HG02798 (cell line): Measurements from ENCODE around the gene TJP2.

Experiments used
- ATAC-seq: cut with Tn5 transposase; IDR thresholded peaks from one replicate; pipeline ENCODE4 v1.9.1; 2021; ENCODE audit warnings: mild to moderate bottlenecking; ENCODE audit not compliant: unreplicated experiment, poor library complexity

TJP2 gene

DNA sequence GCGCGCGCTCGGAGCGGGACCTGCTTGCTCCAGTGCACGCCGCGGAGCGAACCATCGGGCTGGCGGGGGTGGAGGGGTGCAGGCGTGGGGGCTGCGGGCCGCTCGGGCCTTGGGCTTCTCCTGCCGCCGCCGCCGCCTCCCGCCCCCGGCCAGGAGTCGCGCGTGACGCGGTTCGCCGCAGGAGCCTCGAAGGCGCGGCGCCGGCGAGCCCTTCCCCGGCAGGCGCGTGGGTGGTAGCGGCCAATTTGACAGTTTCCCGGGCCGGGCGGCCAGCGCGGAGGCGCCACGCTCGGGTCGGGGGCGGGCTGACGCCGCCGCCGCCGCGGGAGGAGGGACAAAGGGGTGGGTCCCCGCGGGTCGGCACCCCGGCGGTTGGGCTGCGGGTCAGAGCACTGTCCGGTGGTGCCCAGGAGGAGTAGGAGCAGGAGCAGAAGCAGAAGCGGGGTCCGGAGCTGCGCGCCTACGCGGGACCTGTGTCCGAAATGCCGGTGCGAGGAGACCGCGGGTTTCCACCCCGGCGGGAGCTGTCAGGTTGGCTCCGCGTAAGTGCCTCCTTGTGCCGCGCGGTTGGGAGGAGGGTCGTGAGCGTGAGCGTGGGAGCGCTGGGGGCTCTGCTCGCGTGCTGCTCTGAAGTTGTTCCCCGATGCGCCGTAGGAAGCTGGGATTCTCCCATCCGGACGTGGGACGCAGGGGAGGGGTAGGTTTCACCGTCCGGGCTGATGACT is at the start of gene TJP2:
Gene TJP2, plus strand, starts transcription at position 387 of the 725 bp plus-strand sequence. Its CDS starts 96 bp downstream, at position 483.
- ATAC-seq: peak; percentile 42

DNA sequence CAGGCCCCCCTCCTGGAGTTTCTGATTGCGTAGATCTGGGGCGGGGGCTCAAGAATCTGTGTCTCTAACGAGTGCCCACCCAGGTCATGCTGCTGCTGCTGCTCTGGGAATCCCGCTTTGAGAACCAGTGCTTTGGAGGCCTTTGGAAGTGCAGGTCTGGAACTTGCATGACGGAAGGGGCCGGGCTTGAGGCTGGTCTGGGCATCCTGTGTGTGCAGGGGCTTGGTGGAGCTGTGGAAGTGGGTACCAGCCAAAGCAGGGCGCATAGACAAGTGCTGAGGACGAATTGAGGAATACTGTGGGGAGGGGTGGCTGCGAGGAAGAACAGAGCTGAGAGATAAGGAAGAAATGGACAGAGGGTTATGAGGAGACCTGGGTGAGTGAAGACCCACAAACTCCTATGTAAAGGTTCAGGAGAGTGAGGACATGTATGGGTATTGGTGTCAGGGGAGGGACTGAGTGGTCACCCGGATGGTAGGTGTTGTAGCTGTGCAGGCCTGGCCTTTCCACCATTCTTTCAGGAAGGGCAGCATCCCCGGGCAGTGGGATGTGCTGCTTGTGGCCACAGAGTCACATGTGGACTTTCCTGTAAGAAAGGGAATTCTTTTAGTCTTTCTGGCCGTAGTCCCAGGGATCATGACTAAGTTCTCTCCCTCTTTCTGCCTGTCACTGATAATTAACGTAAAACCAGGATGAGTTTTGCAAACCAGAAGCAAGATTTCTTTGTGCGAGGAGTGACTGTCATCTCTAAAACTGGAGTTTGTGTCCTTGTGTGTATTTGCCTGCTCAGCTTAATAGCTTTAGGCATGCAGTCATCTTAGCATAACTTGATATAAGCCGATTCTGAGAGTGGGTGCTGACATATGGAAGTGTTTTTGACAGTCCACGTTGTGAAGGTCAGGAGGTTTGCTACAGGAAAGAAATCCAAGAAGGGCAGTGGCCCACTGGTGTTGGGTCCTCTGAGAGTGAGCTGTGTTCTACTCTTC is 43.3 kb upstream of the TJP2 start:
- no peak for ATAC-seq

DNA sequence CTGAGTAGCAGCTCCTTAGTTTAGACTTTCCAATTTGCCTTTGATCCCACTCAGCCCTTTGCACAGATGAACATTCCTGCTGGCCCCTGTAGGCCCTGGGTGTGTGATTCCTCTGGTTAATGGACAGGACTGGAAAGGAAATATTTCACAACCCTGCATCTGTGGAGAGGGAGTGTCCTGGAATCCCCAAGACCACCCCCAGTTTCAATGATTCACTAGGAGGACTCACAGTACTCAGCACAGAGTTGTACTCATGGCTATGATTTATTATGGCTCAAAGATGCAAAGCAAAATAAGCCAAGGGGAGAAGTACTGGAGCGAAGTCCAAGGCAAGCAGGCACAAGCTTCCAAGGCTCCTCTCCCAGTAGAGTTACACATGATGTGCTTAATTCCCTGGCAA is 42.4 kb upstream of the TJP2 start:
- no peak for ATAC-seq

DNA sequence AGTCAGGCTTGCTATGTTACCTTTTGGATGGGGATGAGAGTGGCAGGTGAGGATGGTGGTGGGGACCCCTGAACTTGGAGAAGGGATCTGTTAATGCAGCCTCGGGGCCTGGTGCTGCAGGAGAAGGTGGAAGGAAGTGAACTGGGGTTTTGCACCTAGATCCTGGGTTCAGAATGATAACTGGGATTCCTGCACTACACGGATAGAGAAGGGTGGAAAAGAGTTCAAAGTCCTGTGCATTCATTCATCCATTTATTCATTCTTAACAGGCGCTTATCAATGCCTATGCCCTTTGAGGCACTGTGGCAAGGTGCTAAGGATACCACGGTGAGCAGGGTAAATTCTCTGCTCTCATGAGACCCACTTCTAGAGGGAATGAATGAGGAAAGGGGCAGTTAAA is 41.7 kb upstream of the TJP2 start:
- ATAC-seq: no peak

DNA sequence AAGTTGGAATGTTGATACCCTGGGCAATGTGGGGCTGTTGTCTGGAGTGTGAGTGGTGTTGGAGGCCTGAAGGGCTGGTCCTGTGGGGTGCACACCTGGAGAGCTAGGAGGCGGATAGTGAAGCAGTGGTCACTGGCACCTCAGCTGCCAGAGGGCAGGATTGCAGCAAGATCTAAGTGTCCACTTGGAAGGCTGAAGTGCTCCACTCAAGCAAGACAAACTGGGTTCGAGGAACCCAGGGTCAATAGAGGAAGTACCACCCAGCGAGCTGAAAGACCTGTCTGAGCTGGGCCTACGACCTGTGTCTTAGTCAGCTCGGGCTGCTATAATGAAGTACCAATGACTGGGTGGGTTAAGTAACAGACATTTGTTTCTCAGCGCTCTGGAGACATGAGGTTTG is 39.7 kb upstream of the TJP2 start:
- no peak for ATAC-seq

DNA sequence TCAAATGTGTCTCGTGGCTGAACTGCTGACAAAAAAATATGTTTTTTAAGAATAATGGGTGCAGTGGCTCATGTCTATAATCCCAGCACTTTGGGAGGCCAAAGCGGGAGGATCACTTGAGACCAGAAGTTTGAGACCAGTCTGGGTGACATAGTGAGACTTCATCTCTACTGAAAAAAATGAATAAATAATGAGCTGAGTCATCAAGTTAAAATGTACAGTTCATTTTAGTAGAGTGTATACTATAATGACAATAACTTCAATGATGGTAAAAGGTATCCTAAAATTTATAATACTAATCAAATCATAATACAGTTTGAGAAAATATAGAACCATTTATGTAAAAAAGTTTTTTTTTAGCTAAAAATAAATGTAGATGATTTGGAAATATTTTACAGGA is 37.9 kb upstream of the TJP2 start:
- ATAC-seq: no peak

DNA sequence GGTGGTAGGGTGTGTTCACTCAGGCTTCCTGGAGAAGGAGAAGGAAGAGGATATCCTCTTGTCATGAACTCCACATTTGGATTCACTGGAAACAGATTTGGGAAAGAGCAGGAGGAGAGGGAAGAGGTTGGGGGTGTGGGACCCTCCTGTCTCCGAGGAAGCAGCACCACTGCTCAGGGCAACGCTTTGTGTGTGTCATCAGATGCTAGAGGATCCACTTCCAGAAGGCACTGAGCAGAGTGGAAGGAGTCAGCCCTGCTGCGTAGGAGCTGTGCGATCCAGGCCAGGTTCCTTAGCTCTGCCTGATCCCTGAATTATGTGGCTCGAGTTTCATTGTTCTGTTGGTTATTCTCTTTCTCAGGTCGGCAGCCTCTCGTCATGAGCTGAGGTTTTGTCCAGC is 37.3 kb upstream of the TJP2 start:
- no peak for ATAC-seq

DNA sequence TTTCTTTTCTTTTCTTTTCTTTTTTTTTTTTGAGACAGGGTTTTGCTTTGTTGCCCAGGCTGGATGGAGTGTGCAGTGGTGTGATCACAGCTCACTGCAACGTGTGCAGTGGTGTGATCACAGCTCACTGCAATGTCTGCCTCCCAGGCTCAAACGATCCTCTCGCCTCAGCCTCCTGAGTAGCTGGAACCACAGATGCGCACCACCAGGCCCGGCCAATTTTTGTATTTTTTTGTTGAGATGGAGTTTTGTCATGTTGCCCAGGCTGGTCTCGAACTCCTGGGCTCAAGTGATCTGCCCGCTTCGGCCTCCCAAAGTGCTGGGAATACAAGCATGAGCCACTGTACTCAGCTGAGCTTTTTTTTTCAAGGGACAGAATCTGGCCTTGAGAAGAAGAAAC is 36.8 kb upstream of the TJP2 start:
- ATAC-seq: no peak

DNA sequence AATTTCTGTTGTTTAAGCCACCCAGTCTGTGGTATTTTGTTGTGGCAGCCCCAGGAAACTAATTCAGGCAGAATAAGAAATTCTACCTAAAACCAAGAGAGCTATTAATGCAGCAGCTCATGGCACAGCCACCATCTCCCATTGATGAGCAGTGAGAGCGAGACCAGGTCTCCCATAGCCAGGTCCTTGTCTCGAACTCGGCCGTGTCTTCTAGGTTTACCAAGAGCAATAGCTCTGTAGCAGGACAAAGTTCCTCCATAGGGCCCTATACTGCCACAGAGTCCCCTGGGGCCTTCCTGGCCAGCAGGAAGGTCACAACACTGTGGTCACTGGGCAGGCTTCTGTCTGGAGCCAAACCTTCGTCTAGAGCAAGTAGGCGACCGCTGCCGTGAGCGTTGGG is 34.5 kb upstream of the TJP2 start:
- ATAC-seq: no peak

DNA sequence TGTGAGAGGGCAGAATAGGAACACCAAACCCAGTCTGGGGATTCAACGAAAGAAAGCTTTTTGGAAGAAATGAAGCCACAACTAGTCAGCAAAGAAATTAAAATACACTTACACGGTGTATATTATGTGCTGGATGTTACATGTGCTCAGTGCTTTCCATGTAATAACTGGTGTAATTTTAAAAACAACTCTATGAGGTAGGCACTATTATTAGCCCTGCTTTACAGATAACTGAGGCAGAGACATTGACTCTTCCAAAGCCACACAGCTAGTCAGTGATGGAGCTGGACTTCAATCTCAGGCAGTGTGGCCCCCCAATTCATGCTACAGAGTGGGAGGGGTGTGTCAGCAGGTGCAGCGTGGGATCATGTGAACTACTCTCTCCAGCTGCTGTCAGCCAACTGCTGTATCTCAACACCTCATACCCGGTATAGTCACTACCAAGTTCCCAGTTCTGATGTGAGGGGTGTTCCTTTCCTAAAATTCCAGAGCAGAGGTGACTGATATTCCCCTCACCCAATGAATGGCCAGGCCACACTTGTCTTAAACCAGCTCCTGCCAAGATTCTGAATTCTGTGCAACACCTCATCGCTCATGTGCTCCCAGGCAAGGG is 33.8 kb upstream of the TJP2 start:
- ATAC-seq: no peak

DNA sequence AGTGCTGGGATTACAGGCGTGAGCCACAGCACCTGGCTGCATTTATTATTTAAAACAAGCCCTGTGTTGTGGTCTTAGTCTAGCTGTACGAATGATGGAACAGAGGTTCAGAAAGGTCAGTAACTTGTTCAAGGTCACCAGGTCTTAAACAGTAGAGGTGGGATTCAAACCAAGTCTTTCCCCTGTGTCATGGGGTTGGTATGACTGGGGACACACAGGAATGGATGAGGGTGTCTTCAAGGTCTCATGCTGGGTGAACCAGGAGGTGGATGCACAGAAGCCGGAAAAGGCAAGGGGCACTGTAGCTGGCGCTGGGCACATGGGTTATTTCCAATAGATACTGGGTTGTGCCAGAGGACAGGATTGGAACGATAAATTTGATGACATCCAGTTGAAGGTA is 32.2 kb upstream of the TJP2 start:
- ATAC-seq: no peak

DNA sequence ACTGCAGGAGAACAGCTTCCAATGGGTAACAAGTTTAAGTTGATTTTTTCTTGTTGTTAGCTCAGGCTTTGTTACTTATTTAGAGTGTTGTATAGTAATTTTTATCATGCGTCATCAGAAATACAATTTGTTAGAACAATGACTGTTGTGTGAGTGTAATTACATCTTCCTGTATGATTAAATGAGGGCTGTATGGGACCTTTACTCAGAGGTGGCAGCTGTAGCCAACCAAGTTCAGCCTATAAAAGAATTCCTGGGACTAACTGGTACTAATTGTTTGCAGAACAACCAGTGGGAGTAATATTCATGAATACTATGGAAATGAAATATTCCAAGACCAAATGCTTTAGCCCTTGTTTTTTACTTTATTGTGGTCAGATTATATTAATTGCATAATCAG is 30.8 kb upstream of the TJP2 start:
- no peak for ATAC-seq

DNA sequence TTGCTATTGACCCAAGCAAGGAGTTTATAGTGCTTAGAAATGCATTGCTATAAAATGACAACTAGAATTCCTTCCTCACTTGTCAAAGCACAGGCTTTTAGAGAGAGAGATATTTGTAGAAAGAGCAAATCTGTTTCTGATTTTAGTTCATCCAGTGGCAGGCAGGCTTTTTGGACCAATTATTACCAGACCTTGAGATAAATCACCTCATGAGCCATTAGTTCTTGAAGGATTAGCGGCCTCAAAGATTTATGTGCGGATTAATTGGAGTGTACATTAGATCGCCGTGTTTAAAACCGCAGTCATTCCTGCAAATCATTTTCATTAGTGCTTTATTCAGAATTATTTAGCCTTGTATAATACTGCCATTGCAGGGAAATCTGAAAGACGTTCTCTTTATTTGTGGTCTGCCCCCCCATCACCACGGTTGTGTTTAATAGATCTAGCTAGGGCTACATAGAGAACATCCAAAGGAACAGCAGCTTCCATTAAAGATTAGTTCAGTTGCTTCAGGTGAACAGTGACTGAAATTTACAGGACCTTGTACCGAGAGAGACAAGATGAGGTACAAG is 28.8 kb upstream of the TJP2 start:
- ATAC-seq: no peak

DNA sequence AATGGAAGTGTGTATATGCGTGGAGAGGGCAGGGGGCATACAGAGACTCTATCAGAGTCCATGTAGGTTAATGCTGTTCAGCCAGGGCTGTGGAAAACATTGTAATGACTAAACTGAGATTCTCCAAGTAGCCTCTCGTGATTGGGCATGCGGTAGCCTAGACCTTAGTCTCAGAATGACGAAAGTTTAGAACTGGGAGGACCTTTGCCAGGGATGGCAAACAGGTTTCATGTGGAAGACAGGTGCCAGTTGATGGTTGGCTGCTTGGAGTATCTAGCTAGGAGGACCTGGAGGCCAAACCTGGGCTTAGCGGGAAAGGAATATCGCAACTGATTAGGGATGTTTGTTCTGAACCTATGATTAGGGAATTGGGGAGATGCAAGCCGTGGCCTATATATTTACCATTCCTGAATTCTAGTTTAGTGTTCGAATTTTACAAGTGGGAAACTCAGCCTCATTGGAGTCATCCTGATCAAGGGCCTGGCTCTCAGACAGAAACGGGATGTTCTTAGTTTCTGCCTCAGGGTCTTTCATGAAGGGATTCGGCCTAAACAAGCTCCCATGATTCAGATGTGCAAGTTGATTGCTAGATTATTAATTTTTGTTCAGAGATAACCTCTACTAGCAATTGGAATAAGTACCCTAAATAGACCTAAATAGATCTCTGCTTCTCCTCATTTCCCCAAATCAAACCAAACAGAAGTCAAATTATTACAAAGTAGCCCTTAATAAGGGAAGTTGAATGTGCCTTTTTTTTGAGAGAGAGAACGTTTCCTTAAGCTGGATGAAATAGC is 26.8 kb upstream of the TJP2 start:
- ATAC-seq: no peak

DNA sequence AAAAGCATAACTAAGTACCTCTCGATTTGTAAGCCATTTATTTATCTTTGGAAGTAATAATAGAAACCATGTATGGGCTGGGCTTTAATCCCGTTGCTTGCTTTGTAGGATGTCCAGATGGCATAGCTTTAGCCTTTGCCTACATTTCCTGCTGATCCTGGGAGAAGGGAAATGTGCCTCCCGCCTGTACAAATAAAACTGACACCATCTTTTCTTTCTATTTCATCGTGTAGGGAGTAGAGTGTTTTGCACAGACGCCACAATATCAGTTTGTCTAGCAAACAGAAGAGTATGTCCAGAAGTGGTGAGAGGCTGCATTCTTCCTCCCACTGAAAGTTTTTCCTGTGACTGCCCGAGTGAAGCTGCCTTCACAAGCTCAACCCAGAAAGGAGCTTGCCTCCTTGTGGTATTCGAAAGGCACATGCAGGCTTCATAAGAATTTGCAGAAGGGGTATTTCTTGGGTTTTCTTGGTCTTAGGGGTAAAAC is 24.7 kb upstream of the TJP2 start:
- ATAC-seq: no peak

DNA sequence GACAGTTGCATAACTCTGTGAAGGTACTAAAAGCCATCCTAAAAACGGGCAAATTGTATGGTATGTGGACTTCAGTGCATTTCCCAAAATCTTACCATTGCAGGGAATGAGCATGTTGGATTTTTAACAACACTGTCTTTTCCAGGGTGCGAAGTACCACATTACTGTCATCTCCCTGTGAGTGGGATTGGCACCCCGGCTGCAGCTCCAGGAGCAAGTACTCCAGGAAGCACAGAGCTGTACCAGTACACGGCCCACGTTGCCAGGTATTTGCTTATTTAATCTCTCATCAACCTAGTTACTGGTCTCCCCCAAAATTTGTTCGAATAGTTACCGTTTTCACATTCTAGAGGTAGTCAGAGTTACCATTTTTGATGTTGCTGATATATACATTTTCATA is 22.6 kb upstream of the TJP2 start:
- no peak for ATAC-seq

DNA sequence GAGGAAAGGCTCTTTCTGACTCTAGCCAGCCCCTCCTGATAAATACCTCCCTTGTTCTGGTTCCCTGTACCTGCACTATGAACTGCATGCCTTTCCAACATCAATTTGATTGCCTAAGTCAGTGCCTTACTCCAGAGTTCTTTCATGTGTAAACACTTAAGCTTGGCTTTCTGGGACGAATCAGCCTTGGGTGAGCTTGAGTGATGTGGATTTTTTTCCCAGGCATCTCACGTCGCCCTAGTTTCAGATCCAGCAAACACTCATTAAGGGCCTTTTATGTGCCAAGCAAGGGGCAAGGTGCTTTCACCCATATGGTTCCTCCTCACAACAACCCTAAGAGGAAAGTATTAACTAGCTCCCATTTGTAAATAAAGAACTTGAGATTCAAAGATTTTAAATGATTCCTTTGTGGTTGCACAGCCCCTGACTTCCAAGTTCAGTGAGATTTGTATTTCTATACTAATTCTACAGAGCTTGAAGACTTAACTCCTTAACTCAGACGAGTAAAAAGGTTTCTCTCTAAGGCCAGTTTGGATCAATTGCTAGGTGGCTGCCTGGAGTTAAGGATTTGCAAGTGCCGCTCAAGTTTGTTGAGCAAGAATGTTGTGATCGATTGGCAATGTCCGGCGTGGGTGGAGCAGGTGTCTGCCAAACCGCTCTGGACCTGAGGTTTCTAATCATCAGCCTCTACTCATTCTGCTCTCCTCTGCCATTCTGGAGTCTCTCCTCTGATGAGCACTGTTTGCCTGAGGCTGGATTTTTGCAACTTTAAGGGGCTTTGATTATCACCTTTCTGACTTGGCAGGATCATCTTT is 20.2 kb upstream of the TJP2 start:
- ATAC-seq: no peak

DNA sequence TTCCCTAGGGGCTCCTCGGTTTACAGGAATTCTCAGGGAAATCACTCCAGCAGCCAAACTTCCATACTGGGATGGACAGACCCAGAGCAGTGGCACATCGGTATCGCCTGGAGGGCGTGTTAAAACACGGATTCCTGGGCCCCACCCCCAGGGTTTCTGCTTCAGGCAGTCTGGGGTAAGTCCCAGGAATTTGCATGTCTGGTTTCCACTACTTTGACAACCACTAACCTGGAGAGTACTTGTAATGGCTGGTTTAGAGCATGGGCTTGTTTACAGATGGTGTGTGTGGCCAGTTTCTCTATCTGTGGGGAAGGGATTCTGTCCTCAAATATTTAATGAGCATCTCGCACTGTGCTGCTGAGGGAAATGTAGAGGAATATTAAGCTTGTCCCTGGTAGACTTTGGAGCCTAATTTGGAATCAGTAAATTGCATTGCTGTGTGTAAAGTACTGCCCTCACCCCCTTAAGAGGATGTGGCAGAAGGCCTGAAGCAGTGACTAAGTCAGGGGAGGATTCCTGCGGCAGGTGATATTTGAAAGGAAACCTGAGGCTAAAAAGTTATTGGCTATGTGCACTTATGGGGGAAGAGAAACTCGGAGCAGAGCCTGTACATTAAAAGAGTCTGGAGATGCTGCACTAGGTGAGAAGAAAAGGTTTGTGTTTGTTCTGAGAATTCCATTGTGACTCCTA is 18.6 kb upstream of the TJP2 start:
- ATAC-seq: peak; percentile 100
